VCaP (cell line): Measurements from ENCODE around the gene CLEC2L.

Experiments
- H3K27ac ChIP-seq: fragments of 450-650 bp; 2 replicates; pipeline ENCODE4 v1.5.1; 2017
- CTCF ChIP-seq: fragments of 450-650 bp; conservative IDR thresholded peaks from 2 replicates; pipeline ENCODE4 v1.5.1; 2017; ENCODE audit warnings: mild to moderate bottlenecking, moderate library complexity

Gene CLEC2L

GRCh38 chr7:139572704-139573385 lies 49.4 kb downstream of the CLEC2L start:
- no peak overlapping the region for H3K27ac ChIP-seq
- TF ChIP-seq CTCF: no peak

GRCh38 chr7:139573871-139574270 lies 50.4 kb downstream of the CLEC2L start:
- H3K27ac ChIP-seq: no peak overlapping the region
- no peak for TF ChIP-seq CTCF

GRCh38 chr7:139574618-139575337 lies 51.3 kb downstream of the CLEC2L start:
- no peak overlapping the region for H3K27ac ChIP-seq
- TF ChIP-seq CTCF: no peak

- TF ChIP-seq CTCF: no peak
- no peak overlapping the region for H3K27ac ChIP-seq
Observed at GRCh38 chr7:139575338-139575680, 51.8 kb downstream of the CLEC2L start.

- no peak overlapping the region for H3K27ac ChIP-seq
- TF ChIP-seq CTCF: no peak
Observed at GRCh38 chr7:139576179-139576973, 52.9 kb downstream of the CLEC2L start.

GRCh38 chr7:139580435-139580834 lies 57.0 kb downstream of the CLEC2L start:
- no peak overlapping the region for H3K27ac ChIP-seq
- TF ChIP-seq CTCF: no peak

- no peak overlapping the region for H3K27ac ChIP-seq
- TF ChIP-seq CTCF: no peak
Observed at GRCh38 chr7:139582130-139582650, 58.7 kb downstream of the CLEC2L start.
